ENCODE results near the gene DYNC1I1. TPM values are rescaled to one million over a fixed set of nuclear protein-coding genes. Genes with fewer than 3 reads are reported as not detected.

DYNC1I1 gene
- polyA plus RNA-seq, 3 donors = 0.30 to 0.48 (median 0.43) TPM

DNA sequence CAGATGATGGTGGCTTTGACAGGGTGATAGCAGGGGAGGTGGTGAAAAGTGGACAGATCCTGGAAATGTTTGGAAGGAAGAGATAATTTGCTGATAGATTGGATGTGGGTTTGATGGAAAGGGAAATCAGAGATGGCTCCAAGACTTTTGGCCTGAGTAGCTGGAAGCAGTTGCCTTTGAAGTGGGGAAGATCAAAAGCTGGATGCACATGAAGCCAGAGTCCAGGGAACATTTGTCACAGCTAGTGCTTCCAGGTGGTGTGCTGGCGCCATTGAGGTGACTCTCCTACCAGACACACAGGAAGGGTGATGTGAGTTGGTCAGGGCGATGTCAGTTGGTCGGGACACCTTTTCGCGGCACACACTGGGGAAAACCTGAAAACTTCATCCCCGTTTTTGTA, 15.9 kb downstream of the DYNC1I1 start:
- DNase-seq = no peak

DNA sequence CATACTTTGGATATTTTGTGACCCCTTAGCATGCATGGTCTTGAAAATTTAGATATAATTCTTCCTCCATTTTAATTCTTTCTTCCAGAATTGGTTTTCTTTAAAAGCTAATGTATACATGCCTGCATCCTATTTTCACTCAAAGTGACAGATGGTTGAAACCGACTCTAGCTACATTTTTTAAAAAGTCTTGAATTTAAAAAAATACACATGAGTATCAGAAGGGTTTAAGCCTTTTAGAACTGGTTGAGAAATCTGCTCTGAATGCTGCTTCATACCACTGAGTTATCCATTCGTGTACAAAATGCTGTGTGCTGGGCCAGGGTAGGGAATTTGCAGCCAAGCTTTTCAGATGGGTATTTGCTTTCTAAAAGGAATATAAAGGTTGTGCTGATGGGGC, 16.5 kb downstream of the DYNC1I1 start:
- DNase-seq = no peak

- no peak for DNase-seq
These were observed 21.3 kb downstream of the DYNC1I1 start for GRCh38 chr7:95793658-95794057.

- no peak for DNase-seq
These were observed 22.7 kb downstream of the DYNC1I1 start for GRCh38 chr7:95794917-95795515.

DNA sequence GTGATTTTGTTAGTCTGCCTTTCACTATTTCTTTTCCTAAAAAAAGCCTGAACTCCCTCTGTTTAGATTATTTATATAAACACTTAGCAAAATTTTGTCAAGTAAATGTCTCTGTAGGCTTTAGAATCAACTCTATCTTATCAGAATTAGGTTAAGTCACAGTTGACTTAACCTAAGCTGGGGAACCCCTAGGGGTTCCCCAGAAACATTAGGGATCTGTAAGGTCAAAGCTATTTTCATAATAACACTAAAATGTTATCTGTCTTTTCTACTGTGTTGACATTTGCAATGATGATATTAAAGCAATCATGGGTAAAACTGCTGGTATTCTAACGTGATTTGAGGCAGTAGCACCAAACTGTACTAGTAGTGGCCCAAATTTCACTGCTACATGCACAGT, 24.3 kb downstream of the DYNC1I1 start:
- no peak for DNase-seq

GRCh38 chr7:95798401-95798930, 26.1 kb downstream of the DYNC1I1 start:
- DNase-seq = no peak

DNA sequence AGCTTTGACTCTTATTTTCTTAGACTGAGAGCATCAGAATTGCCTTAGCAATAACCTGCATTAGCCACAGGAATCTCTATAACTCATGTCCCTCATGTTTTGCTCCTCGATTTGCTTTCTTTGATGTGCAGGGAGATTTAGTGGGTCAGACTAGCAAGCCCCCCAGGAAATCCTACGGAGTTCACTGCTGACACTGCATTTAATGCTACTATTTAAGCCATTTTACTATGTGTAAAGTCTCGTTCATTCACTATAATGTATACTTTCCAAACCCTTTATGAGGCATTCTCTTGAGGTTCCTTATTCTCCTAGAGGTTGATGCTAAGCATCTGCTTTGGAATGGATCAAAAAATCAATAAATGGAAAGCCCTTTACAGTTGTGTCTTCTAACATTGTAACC, 28.4 kb downstream of the DYNC1I1 start:
- DNase-seq = no peak

DNA sequence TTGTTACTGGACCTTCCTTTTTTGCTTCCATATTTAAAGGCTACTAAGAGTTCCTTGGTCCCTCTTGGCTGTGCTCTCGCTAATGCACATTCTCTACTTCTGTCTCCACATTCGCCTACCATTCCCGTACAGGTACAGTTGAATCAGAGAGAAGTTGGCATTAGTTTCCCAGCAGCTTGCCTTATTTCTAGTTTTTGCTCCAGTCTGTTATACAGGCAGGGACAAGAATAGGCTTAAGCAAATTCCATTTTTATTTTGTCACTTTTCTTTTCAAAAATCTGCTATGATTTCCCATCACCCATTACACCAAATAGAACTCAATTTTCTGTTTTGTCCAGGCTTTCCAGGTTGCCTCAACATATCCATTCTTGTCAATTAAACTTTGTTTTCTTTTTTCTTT, 29.9 kb downstream of the DYNC1I1 start:
- no peak for DNase-seq

GRCh38 chr7:95804052-95804451, 31.7 kb downstream of the DYNC1I1 start:
- no peak for DNase-seq

GRCh38 chr7:95805909-95806308, 33.6 kb downstream of the DYNC1I1 start:
- no peak for DNase-seq

DNA sequence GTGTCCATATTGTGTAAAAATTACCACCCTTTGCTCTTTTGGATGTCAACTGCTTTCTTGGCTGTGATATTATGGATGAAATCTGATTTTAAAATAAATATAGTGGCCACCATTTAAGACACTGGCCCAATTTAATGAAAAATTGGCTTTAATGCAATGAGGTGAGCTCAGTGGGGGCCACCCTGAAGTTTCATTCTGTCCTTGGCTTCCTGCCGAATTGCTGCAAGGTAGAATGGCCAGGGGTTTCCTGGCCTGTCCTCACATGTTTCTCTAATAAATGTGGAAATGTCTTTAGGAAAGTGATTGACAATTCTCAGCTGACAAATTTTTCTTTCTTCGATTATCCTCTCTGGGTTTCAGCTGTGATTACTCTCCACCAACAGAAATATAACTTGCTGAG, 36.0 kb downstream of the DYNC1I1 start:
- no peak for DNase-seq

DNA sequence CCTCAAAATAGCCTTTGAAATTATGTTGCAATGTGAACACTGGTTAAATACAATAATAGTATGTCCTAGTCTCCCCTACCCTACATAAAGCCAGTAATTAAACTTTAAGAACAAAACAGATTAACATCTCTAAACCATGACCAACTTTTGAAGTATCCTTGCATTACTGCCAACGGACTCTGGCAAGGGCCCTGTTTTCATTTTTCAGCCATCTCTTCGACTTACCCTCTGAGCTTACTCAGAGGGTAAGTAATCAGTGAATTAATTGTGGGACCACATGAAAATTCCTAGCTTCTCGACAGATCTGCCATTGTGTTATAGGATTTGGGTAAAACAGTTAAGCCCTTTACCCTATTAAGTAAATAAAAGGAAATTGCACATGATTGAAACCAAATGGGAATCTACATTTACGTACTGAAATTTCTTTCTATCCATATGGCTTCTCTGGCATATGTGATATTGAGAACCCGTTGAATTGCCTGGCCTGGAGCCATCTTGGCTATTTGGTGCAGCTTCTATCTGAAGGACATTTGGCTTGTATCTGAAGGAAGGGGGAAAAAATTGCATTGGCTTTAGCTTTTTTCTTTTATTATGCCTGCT, 39.6 kb downstream of the DYNC1I1 start:
- no peak for DNase-seq

- no peak for DNase-seq
These were observed 42.4 kb downstream of the DYNC1I1 start for GRCh38 chr7:95814721-95815120.

DNA sequence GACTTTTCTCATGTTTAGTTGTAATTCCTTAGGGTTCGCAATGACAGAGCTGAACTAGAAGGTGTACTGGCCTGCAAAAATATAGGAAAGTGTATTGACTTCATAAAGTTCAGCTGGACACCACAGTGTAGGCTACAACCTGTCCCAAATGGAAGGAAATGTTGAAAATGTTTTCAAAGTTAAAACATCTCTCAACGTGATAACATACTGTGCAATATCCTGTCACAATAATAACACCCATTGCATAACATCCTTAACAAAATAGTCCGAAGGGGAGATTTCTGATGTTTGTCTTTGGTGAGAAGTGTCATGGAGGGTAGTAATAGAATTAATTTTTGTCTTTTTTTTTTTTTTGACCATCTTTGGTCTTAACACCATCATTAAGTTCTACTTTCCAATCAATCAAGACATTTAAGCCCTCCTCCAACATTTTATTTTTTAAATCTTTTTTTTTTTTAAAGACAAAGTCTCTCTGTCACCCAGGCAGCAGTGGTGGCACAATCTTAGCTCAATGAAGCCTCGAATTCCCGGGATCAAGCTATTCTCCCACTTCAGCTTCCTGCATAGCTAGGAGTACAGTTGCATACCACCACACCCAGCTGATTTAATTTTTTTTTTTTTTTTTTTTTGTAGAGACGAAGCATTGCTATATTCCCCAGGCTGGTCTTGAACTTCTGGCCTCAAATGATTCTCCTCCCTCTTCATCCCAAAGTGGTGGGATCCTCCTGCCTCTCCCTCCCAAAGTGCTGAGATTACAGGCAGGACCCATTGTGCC, 45.7 kb downstream of the DYNC1I1 start:
- no peak for DNase-seq

DNA sequence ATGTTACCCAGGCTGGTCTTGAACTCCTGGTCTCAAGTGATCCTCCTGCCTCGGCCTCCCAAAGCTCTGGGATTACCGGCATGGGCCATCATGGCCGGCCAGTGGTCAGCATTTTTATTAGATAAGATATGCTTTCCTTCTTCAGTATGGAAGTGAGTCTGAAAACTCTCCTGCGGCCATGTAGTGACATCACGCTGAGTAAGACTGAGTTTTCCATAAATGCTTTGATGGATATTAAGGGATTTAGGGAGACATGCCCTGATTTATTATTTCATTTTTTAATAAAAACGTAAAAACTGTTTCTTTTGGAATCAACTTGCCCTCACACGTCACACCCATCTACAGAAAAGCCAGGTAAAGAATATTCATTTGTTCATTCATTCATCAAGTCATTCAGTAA, 48.4 kb downstream of the DYNC1I1 start:
- no peak for DNase-seq

DNA sequence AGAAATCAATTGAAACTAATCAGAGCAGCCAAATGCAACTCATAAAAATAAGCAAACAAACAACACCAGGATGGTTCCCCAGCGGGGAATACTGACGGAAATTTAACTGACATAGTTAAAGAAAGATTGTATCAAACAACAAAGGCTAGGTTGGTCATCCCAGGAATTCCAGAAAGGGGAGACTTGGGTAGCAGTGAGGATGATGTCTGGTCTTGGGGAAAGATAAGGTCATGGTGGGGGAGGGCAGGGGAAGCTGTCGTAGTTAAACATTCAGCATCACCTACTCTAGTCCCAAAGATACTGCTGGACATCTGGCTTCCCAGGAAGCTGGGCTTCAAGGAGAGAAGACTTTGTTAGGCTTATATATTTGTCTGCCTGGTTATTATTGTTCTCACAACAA, 50.4 kb downstream of the DYNC1I1 start:
- no peak for DNase-seq

- no peak for DNase-seq
These were observed 52.3 kb downstream of the DYNC1I1 start for GRCh38 chr7:95824616-95825015.

GRCh38 chr7:95828824-95829790, 56.8 kb downstream of the DYNC1I1 start:
- DNase-seq = no peak

DNA sequence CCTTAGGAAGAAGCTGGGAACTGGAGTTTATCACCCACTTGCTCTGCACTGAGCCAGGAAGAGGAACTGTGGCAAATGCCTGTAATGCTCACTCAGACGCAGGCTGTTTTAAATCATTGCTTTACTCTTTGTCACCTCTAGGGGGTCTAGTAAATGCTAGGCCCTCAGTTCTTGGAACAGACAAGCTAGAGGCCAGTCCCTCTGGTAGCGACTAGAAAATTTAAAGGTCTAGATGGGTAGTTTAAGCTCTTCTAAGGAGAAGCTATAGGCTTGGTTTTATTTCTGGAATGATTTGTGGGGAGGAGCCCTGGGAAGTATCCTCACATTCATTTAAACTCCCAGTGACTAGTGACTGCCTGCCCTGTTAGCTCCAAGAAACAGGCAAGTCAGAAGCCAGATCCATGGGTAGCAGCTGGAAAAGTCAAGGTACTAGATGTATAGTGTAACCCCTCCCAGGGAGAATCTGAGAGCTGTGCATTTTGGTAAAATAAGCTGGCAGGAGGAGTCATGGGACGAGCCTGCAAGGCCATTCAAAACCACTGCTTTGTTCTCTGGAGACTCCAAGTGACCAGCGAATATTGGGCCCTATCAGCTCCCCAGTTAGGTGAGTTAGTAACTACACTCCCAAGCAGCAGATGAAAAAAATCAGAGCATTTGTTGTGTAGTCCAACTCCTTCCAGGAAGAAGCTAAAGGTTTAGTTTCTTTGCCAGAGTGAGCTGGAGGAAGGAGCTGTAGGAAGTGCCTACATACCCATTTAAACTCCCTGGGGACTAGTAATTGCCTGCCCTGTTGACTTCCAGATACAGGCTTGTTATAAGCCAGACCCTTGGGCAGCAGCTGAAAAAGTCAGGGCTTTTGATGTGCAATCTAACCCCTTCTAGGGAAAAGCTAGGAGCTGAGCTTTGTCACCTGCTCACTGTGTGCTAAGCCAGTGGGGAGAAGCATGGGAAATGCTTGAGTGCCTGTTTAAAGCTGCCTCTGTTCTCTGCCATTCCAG, 68.9 kb downstream of the DYNC1I1 start:
- no peak for DNase-seq

- DNase-seq = no peak
These were observed 70.9 kb downstream of the DYNC1I1 start for GRCh38 chr7:95843286-95843685.

GRCh38 chr7:95845007-95845406, 72.7 kb downstream of the DYNC1I1 start:
- DNase-seq = no peak

Data from renal pelvis (tissue), 4 donors.